GM23338 (cell line): Measurements from ENCODE around the gene BANP. TPM values are rescaled to one million over a fixed set of nuclear protein-coding genes. Genes with fewer than 3 reads are reported as not detected.
"Not testable (repeated sequence)": the region's sequence is repeated elsewhere in the genome, so short reads cannot be mapped to it uniquely, and the experiment has no call there.

Experiments used
- ATAC-seq: fragments of 200-7000 bp; cut with Tn5 transposase; 3 replicates; pipeline ENCODE4 v1.9.1; 2020
- DNase-seq: peaks from one replicate; pipeline ENCODE4 v3.0.0-alpha.2; 2015; ENCODE audit warnings: low spot score
- H2AFZ ChIP-seq: fragments of 200-600 bp; sonication (generic); 2 replicates; pipeline ENCODE4 v1.8.0; 2016; ENCODE audit warnings: antibody characterized with exemption, mild to moderate bottlenecking, moderate library complexity
- H3F3A ChIP-seq: fragments of 200-600 bp; sonication (generic); replicated peaks from 2 replicates; pipeline ENCODE4 v1.8.0; 2017; ENCODE audit warnings: antibody characterized with exemption, mixed run types, low read depth
- H3K27ac ChIP-seq: fragments of 200-600 bp; sonication (generic); 2 replicates; pipeline ENCODE4 v1.6.1; 2016; ENCODE audit warnings: low read depth
- H3K27me3 ChIP-seq: fragments of 200-600 bp; sonication (generic); 2 replicates; pipeline ENCODE4 v1.8.0; 2016; ENCODE audit warnings: mild to moderate bottlenecking, mixed run types, moderate library complexity; ENCODE audit not compliant: insufficient read depth
- H3K36me3 ChIP-seq: fragments of 200-600 bp; sonication (generic); 2 replicates; pipeline ENCODE4 v1.8.0; 2016; ENCODE audit warnings: mild to moderate bottlenecking; ENCODE audit not compliant: insufficient read depth
- H3K4me1 ChIP-seq: fragments of 200-600 bp; sonication (generic); 2 replicates; pipeline ENCODE4 v1.8.0; 2016; ENCODE audit warnings: mild to moderate bottlenecking, moderate library complexity; ENCODE audit not compliant: insufficient read depth
- H3K4me2 ChIP-seq: fragments of 200-600 bp; sonication (generic); 2 replicates; pipeline ENCODE4 v1.7.1; 2017; ENCODE audit warnings: mixed run types
- H3K4me3 ChIP-seq: fragments of 200-600 bp; sonication (generic); 2 replicates; pipeline ENCODE4 v1.6.1; 2016; ENCODE audit warnings: mixed run types
- H3K79me2 ChIP-seq: fragments of 200-600 bp; sonication (generic); replicated peaks from 2 replicates; pipeline ENCODE4 v1.8.0; 2017; ENCODE audit warnings: mild to moderate bottlenecking; ENCODE audit not compliant: insufficient read depth
- H3K9me2 ChIP-seq: fragments of 200-600 bp; sonication (generic); 2 replicates; pipeline ENCODE4 v1.8.0; 2017; ENCODE audit not compliant: insufficient read depth
- H4K20me1 ChIP-seq: fragments of 200-600 bp; sonication (generic); replicated peaks from 2 replicates; pipeline ENCODE4 v1.8.0; 2017; ENCODE audit warnings: mild to moderate bottlenecking; ENCODE audit not compliant: insufficient read depth
- H3K27ac Mint-ChIP-seq: 2 replicates; pipeline ENCODE4 v1.8.0; 2020; ENCODE audit warnings: inconsistent platforms, mild to moderate bottlenecking, moderate library complexity, mixed read lengths
- H3K27me3 Mint-ChIP-seq: 3 replicates; pipeline ENCODE4 v1.8.0; 2022; ENCODE audit warnings: low read depth, mild to moderate bottlenecking, moderate library complexity, mixed read lengths, inconsistent platforms; ENCODE audit not compliant: insufficient read depth, poor library complexity
- H3K36me3 Mint-ChIP-seq: 3 replicates; pipeline ENCODE4 v1.8.0; 2021; ENCODE audit warnings: low read depth, mild to moderate bottlenecking, inconsistent platforms, moderate library complexity, mixed read lengths
- H3K4me1 Mint-ChIP-seq: 3 replicates; pipeline ENCODE4 v1.8.0; 2020; ENCODE audit warnings: mild to moderate bottlenecking, inconsistent platforms, mixed read lengths
- H3K4me3 Mint-ChIP-seq: 3 replicates; pipeline ENCODE4 v1.8.0; 2021; ENCODE audit warnings: moderate library complexity, mild to moderate bottlenecking, inconsistent platforms, mixed read lengths
- H3K9me3 Mint-ChIP-seq: 3 replicates; pipeline ENCODE4 v1.8.0; 2020; ENCODE audit warnings: moderate library complexity, mild to moderate bottlenecking, inconsistent platforms, mixed read lengths
- EZH2phosphoT487 ChIP-seq: fragments of 200-600 bp; sonication (generic); IDR thresholded peaks from one replicate; pipeline ENCODE4 v1.8.1; 2018; ENCODE audit warnings: antibody characterized with exemption; ENCODE audit not compliant: unreplicated experiment
- NANOG ChIP-seq: IDR thresholded peaks from 2 replicates; pipeline ENCODE4 v1.6.1; 2016; ENCODE audit warnings: antibody characterized with exemption, borderline replicate concordance
- POLR2AphosphoS5 ChIP-seq: IDR thresholded peaks from 2 replicates; pipeline ENCODE4 v1.6.1; 2016; ENCODE audit warnings: antibody characterized with exemption, low read depth
- STAT1 ChIP-seq: IDR thresholded peaks from one replicate; pipeline ENCODE4 v1.6.1; 2016; ENCODE audit warnings: antibody characterized with exemption; ENCODE audit not compliant: unreplicated experiment
- ZNF114 ChIP-seq: fragments of 250-450 bp; sonication (Bioruptor Pico); IDR thresholded peaks from 2 replicates; pipeline ENCODE4 v1.5.0; 2020; ENCODE audit warnings: mild to moderate bottlenecking, moderate library complexity
- ZNF331 ChIP-seq: fragments of 250-450 bp; sonication (Bioruptor Pico); IDR thresholded peaks from 2 replicates; pipeline ENCODE4 v1.5.0; 2020; ENCODE audit warnings: low read depth, mild to moderate bottlenecking, moderate library complexity
- polyA plus RNA-seq: library from polyadenylated mRNA; unstranded; fragments of >200 nt; fragmentation: Nextera tagmentation; extraction: Ambion mirVana; gene quantifications from 2 replicates; pipeline ENCODE4 v1.2.1, GENCODE V29; 2016
- total RNA-seq: library from RNA; depleted of rRNA; stranded (reverse); fragments of >200 nt; shearing (Covaris generic); gene quantifications from 2 replicates; pipeline ENCODE4 v1.2.3, GENCODE V29; 2014
- TF ChIP-seq, protein P1 (sequence below): fragments of 250-450 bp; sonication (Bioruptor Pico); IDR thresholded peaks from 2 replicates; pipeline ENCODE4 v1.5.0; 2020; ENCODE audit warnings: mild to moderate bottlenecking, moderate library complexity
- TF ChIP-seq, protein P2 (sequence below), 2 experiments: fragments of 200-600 bp in 1 of 2; sonication (generic) in 1 of 2; conservative IDR thresholded peaks; 2 replicates each; pipeline versions ENCODE4 v1.5.1 to v1.6.1; 2016 to 2017; ENCODE audit warnings: antibody characterized with exemption in 2 of 2, low read depth in 2 of 2, mild to moderate bottlenecking in 2 of 2, moderate library complexity in 1 of 2
- TF ChIP-seq, protein P3 (sequence below): IDR thresholded peaks from 2 replicates; pipeline ENCODE4 v1.6.1; 2016; ENCODE audit warnings: antibody characterized with exemption

Gene BANP
- total and polyA plus RNA-seq, 2 experiments from 2014 or later: 22.3 to 48.0 TPM

DNA sequence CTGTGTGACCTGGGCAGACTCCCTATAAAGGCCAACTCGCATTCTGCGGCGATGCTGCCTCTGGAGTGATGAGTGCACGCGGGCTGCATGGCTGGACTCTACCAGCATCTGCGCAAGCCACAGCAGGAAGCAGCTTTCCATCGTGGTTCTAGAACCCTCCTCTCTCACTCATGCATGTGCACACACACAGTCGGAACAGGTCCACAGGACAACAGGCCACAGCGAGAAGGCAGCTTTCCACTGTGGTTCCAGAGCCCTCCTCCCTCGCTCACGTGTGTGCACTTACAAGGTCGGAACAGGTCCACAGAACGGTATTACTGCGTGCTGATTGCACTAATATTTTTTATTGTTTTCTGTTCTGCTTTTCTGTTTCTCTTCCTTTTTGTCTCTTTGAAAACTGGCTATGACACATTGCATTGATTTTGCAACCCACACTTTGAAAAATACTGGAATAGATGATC is 92.9 kb downstream of the BANP start:
- not testable (repeated sequence) for H2AFZ ChIP-seq, H3K9me3 Mint-ChIP-seq, H3K27ac Mint-ChIP-seq, H3K36me3 Mint-ChIP-seq, ATAC-seq, H3K36me3 ChIP-seq, H3K4me1 Mint-ChIP-seq, H3K27me3 ChIP-seq, H3K4me3 ChIP-seq, H3K4me3 Mint-ChIP-seq, H4K20me1 ChIP-seq, H3K79me2 ChIP-seq, H3F3A ChIP-seq, DNase-seq, H3K27ac ChIP-seq, H3K4me1 ChIP-seq, H3K4me2 ChIP-seq, H3K9me2 ChIP-seq
- H3K27me3 Mint-ChIP-seq: peaks cover 10% of the 10 kb centered on the region

DNA sequence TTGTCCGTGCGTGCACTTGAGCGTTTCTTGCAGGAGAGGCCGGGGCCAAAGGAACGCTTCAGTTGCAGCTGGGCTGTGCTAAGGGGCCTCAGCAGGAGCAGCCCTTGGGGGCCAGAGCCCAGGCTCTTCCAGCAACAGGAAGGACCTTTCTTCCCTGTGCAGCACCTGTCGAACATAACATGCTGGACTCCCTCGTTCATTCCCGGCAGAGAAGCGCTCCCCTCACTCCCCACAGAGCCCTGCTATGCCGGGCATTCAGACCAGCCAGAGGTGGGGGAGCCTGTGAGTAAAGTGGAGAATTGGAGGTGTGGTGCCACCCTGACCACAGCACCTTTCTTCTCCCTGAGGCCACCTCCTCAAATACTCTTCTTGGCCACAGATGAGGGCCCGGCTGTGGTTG is 94.1 kb downstream of the BANP start:
- not testable (repeated sequence) for H3K27me3 Mint-ChIP-seq, H3K4me3 ChIP-seq, H3K4me2 ChIP-seq, DNase-seq, H3K27ac Mint-ChIP-seq, H4K20me1 ChIP-seq, H3K4me1 ChIP-seq, H2AFZ ChIP-seq, H3K9me2 ChIP-seq, H3K36me3 ChIP-seq, H3F3A ChIP-seq, H3K36me3 Mint-ChIP-seq, H3K79me2 ChIP-seq, H3K27ac ChIP-seq, ATAC-seq, H3K4me1 Mint-ChIP-seq, H3K9me3 Mint-ChIP-seq, H3K27me3 ChIP-seq, H3K4me3 Mint-ChIP-seq

DNA sequence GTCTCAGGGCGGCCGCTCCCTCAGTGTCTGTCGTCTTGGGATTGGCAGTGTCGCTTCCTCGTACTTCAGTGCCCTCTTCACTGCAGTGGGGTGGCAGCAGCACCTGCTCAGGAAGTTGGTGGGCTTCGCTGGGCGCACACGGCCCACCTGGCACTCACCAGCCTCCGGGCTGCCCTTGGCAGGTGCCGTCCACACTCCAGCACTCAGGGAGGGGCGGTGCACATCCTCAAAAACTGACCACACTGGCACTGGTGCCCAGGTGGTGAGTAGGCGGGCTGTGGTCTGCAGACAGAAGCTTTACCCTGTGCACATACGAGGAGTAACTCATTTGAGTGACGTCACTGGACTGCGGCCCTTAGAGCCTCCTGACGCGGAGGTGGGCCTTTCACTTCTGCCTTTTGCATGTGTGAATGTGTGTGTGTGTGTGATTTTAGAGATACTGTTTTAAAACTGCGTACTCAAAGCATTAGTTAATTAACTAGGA is 94.6 kb downstream of the BANP start:
- DNase-seq: no peak
- Mint-ChIP-seq H3K9me3 (no peaks in the 10 kb centered on the region), H3K36me3 (peaks cover 8% of the 10 kb centered on the region), H3K4me3 (no peak overlapping the region), H3K27ac (no peak overlapping the region), H3K4me1 (no peaks in the 10 kb centered on the region; the same call in 2 of the 3 replicates), H3K27me3 (peaks cover 6% of the 10 kb centered on the region)
- H3K4me2 ChIP-seq: no peak overlapping the region
- H3K4me1 ChIP-seq: no peaks in the 10 kb centered on the region
- H3K36me3 ChIP-seq: no peaks in the 10 kb centered on the region
- no peaks in the 10 kb centered on the region for H3F3A ChIP-seq
- H3K9me2 ChIP-seq: no peaks in the 10 kb centered on the region
- H4K20me1 ChIP-seq: no peaks in the 10 kb centered on the region
- H3K79me2 ChIP-seq: no peaks in the 10 kb centered on the region
- no peak overlapping the region for H3K4me3 ChIP-seq
- no peak overlapping the region for H2AFZ ChIP-seq
- ATAC-seq: no peak
- no peak overlapping the region for H3K27ac ChIP-seq
- H3K27me3 ChIP-seq: no peaks in the 10 kb centered on the region
- TF ChIP-seq, protein P1, sequence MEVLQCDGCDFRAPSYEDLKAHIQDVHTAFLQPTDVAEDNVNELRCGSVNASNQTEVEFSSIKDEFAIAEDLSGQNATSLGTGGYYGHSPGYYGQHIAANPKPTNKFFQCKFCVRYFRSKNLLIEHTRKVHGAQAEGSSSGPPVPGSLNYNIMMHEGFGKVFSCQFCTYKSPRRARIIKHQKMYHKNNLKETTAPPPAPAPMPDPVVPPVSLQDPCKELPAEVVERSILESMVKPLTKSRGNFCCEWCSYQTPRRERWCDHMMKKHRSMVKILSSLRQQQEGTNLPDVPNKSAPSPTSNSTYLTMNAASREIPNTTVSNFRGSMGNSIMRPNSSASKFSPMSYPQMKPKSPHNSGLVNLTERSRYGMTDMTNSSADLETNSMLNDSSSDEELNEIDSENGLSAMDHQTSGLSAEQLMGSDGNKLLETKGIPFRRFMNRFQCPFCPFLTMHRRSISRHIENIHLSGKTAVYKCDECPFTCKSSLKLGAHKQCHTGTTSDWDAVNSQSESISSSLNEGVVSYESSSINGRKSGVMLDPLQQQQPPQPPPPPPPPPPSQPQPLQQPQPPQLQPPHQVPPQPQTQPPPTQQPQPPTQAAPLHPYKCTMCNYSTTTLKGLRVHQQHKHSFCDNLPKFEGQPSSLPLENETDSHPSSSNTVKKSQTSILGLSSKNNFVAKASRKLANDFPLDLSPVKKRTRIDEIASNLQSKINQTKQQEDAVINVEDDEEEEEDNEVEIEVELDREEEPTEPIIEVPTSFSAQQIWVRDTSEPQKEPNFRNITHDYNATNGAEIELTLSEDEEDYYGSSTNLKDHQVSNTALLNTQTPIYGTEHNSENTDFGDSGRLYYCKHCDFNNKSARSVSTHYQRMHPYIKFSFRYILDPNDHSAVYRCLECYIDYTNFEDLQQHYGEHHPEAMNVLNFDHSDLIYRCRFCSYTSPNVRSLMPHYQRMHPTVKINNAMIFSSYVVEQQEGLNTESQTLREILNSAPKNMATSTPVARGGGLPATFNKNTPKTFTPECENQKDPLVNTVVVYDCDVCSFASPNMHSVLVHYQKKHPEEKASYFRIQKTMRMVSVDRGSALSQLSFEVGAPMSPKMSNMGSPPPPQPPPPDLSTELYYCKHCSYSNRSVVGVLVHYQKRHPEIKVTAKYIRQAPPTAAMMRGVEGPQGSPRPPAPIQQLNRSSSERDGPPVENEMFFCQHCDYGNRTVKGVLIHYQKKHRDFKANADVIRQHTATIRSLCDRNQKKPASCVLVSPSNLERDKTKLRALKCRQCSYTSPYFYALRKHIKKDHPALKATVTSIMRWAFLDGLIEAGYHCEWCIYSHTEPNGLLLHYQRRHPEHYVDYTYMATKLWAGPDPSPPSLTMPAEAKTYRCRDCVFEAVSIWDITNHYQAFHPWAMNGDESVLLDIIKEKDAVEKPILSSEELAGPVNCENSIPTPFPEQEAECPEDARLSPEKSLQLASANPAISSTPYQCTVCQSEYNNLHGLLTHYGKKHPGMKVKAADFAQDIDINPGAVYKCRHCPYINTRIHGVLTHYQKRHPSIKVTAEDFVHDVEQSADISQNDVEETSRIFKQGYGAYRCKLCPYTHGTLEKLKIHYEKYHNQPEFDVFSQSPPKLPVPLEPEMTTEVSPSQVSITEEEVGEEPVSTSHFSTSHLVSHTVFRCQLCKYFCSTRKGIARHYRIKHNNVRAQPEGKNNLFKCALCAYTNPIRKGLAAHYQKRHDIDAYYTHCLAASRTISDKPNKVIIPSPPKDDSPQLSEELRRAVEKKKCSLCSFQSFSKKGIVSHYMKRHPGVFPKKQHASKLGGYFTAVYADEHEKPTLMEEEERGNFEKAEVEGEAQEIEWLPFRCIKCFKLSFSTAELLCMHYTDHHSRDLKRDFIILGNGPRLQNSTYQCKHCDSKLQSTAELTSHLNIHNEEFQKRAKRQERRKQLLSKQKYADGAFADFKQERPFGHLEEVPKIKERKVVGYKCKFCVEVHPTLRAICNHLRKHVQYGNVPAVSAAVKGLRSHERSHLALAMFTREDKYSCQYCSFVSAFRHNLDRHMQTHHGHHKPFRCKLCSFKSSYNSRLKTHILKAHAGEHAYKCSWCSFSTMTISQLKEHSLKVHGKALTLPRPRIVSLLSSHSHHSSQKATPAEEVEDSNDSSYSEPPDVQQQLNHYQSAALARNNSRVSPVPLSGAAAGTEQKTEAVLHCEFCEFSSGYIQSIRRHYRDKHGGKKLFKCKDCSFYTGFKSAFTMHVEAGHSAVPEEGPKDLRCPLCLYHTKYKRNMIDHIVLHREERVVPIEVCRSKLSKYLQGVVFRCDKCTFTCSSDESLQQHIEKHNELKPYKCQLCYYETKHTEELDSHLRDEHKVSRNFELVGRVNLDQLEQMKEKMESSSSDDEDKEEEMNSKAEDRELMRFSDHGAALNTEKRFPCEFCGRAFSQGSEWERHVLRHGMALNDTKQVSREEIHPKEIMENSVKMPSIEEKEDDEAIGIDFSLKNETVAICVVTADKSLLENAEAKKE (CRISPR knock-in tag): no peak
- TF ChIP-seq ZNF114: no peak
- TF ChIP-seq, protein P2, sequence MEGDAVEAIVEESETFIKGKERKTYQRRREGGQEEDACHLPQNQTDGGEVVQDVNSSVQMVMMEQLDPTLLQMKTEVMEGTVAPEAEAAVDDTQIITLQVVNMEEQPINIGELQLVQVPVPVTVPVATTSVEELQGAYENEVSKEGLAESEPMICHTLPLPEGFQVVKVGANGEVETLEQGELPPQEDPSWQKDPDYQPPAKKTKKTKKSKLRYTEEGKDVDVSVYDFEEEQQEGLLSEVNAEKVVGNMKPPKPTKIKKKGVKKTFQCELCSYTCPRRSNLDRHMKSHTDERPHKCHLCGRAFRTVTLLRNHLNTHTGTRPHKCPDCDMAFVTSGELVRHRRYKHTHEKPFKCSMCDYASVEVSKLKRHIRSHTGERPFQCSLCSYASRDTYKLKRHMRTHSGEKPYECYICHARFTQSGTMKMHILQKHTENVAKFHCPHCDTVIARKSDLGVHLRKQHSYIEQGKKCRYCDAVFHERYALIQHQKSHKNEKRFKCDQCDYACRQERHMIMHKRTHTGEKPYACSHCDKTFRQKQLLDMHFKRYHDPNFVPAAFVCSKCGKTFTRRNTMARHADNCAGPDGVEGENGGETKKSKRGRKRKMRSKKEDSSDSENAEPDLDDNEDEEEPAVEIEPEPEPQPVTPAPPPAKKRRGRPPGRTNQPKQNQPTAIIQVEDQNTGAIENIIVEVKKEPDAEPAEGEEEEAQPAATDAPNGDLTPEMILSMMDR (conservative IDR thresholded peaks at IDR 0.05; ENCODE audit: low read depth in 2 of 2): no peak
- TF ChIP-seq ZNF331: no peak
- TF ChIP-seq STAT1: no peak
- no peak for TF ChIP-seq NANOG
- no peak for TF ChIP-seq POLR2AphosphoS5
- TF ChIP-seq, protein P3, sequence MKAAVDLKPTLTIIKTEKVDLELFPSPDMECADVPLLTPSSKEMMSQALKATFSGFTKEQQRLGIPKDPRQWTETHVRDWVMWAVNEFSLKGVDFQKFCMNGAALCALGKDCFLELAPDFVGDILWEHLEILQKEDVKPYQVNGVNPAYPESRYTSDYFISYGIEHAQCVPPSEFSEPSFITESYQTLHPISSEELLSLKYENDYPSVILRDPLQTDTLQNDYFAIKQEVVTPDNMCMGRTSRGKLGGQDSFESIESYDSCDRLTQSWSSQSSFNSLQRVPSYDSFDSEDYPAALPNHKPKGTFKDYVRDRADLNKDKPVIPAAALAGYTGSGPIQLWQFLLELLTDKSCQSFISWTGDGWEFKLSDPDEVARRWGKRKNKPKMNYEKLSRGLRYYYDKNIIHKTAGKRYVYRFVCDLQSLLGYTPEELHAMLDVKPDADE: no peak
- TF ChIP-seq EZH2phosphoT487: no peak
